HG02588 (cell line): ENCODE measurements around the gene ST6GALNAC3.
"Not testable (repeated sequence)": the region's sequence is repeated elsewhere in the genome, so short reads cannot be mapped to it uniquely, and the experiment has no call there.

Experiments
- ATAC-seq: cut with Tn5 transposase; IDR thresholded peaks from one replicate; pipeline ENCODE4 v1.9.1; 2021; ENCODE audit warnings: mild to moderate bottlenecking, moderate library complexity; ENCODE audit not compliant: unreplicated experiment

ST6GALNAC3 gene

GRCh38 chr1:76105372-76105771 is 30.8 kb downstream of the ST6GALNAC3 start:
- no peak for ATAC-seq

GRCh38 chr1:76106251-76106650 is 31.7 kb downstream of the ST6GALNAC3 start:
- ATAC-seq = no peak

- ATAC-seq = no peak
Observed at GRCh38 chr1:76106719-76107235, 32.2 kb downstream of the ST6GALNAC3 start.

DNA sequence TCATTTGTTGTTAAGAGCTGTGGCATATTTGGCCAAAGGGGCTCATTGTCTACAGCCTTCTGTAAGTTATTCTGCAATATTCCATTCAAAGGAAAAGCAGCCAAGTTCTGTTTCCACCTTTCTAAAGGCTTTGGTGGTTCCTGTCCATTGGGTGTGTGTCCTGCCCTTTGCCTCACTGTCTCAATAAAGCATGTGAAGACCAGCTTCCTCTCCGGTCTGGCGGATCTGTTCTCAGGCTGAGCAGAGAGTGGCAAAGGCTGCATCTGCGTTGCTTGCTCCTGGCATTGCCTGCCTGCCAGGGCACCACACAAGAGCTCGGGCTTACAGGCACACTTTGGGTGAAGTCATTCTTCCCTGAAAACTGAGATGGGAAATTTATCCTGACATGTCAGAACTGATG is 34.9 kb downstream of the ST6GALNAC3 start:
- no peak for ATAC-seq

DNA sequence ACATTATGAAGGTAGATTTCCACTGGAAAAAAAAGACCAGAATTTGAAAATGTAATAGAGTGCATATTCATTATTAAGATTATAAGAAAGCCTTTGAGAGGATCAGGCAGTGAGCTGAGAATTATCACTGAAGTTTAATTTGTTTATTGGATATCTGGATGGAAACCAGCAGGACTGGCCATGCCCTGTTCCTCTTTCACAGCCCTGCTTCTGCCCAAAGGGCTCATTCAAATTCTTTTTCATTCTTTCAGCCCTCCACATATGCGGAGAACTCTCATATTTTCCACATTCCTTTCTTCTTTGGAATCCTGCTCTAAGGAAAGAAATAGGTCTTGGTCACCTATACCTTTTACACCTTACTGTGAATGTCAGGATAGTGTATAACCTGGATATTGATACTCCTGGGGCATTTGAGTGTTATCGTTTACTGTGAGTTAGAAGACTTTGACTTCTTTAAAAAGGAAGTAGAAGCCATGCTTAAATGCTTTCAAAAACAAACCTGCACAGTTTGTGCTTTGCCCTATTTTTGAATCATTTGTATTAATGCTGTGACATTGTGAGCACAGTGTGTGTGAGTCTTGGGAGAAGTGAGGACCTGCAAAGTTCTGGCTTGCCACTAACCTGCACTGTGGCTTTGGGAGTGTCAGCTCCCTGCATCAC is 35.5 kb downstream of the ST6GALNAC3 start:
- ATAC-seq = no peak

DNA sequence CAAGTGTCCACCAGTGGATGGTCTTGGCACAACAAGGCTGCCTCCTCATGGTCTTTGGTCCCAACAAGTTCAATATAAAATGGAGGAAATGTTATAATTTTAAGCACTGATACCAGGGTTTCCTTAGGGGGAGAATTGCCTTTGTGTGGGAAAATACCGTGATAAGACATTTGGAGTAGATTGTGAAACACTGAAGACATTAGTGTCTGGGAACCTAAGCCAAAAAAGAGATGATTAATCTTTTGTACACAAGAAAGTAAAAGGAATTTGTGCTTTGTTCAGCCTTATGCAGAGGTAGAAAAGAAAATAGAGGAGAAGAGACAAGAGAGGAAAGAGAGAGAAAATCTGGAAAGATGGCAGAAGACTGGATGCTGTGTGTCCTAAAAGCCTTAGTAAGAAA is 36.1 kb downstream of the ST6GALNAC3 start:
- no peak for ATAC-seq

DNA sequence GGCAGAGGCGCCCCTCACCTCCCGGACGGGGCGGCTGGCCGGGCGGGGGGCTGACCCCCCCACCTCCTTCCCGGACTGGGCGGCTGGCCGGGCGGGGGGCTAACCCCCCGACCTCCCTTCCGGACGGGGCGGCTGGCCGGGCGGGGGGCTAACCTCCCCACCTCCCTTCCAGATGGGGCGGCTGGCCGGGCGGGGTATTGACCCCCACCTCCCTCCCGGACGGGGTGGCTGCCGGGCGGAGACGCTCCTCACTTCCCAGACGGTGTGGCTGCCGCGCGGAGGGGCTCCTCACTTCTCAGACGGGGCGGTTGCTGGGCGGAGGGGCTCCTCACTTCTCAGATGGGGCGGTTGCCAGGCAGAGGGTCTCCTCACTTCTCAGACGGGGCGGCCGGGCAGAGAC is 37.8 kb downstream of the ST6GALNAC3 start:
- not testable (repeated sequence) for ATAC-seq

GRCh38 chr1:76113446-76113845 is 38.9 kb downstream of the ST6GALNAC3 start:
- ATAC-seq = no peak

- no peak for ATAC-seq
Observed at GRCh38 chr1:76115171-76115570, 40.6 kb downstream of the ST6GALNAC3 start.

DNA sequence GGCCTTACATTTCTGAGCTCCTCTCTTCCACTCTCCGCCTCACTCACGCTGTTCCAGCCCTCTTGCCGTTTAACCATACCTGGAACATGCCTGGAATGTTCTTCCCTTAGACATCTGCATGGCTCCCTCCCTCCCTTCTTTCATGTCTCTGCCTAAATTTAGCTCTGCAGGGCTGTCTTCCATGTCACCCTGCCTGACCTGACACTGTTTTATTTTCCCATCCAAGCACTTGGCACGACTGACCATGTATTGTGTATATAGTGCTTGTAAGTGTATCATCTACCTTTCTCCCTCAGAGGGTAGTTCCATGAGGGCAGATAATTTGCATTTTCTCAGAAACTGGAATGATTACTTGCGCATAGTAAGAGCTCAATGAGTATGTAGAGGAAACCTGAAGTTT is 47.3 kb downstream of the ST6GALNAC3 start:
- ATAC-seq = no peak

DNA sequence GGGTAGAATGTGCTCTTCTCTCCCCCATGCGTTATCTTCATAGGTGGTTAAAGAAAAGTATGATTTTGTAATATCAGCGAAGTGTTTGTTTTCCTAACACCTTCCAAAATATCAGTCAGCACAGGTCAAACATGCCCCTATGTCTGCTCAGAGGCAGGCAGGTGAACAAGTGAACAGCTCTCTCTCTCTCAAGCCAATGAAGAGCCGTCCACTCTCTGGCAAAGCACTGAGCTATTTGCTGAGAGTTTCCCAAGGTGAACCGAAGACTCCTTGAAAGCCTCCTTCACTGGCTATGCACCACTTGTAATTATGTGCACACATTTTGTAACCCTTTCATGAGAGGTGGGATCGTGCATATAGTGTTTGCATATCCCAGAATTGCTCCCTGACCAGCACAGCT is 47.7 kb downstream of the ST6GALNAC3 start:
- ATAC-seq = no peak

DNA sequence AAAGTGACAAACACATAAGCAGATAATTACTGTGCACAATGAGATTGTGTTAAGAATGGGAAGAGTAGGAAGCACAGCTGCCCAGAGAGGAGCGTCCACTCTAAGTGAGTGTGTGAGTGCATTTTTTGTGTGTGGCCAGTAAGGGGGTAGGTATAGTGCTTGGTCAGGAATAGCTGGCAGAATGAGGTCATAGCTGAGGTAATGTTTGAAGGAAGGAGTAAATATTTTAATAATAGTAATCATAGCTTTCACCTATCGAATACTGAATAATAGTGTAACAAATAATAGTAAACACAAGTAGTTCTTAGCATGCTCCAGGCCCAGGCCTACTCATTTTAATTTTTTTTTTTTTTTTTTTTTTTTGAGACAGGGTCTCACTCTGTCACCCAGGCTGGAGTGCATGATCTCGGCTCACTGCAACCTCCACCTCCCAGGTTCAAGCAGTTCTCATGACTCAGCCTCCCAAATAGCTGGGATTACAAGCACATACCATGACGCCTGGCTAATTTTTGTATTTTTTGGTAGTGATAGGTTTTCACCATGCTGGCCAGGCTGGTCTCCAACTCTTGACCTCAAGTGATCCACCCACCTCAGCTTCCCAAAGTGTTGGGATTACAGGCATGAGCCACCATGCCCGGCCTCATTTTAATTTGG is 49.0 kb downstream of the ST6GALNAC3 start:
- not testable (repeated sequence) for ATAC-seq

DNA sequence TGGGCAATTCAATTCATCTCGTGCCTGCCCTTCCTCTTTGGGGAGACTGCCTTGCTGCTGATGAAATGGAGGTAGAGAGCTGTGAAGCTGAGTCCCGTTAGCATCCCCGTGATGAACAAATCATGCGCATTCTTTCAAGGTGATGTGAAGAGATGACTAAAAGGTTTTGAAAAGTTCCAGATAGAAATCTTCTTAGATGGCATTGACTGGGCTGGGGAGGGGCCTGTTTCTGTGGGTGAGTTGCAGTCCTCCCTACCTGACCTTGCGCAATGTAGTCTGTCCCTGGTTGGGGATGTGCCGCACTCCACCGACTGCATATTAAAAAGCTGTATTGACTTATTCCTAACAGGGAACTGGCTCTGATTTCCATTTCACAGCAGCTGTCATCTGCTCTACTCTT is 49.6 kb downstream of the ST6GALNAC3 start:
- no peak for ATAC-seq

DNA sequence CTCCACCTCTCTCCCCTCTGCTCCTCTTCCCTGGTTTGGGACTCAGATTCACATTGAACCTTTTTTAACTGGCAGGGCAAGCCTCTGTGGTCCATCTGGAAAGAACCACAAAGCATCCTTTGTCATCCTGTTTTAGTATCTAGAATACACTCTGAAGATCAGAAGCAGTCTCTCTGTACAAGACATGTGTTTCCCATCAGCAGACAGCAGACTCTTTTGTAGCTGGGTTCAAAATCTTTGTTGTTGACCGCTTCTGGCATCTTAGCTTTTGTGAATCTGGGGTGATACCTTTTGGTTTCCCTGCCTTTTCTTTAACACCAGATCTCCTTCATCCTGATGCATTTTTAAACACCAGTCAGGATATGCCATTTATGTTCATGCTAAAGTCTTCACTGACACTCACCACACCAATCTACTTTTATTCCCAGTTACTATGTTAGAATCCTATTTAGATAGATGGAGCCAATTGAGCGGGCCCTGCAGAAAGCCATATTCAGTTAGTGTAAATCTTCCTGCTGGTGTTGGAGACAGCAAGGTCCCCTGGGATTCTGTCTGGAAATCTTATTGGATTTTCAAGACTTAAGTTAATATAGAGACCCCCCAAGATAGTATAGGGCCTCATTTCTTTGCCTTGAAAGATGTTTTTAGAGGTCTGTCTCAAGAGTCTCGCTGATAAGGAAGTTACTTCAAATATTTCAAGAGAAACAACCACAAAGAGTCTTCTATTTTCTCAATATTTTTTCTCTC is 51.1 kb downstream of the ST6GALNAC3 start:
- no peak for ATAC-seq

DNA sequence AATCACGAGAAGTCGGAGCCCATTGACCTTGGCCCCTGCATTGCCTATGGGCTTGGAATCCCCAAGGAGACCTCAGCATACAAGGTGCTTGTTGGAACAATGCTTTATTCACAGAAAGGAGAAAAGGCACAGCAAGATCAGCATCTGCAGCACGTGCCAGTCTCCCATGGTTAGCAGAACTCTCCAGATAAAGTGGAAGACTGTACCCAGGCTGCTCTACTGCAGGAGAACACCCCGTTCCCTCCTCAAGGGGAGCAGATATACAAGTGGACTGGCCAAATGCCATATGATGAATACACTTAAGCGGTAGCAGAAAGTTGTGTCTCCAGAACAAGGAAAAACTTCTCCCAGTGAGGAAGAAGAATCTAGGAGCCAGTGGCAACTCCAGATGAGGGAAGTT is 53.5 kb downstream of the ST6GALNAC3 start:
- no peak for ATAC-seq

GRCh38 chr1:76129731-76130130 is 55.2 kb downstream of the ST6GALNAC3 start:
- no peak for ATAC-seq

- no peak for ATAC-seq
Observed at GRCh38 chr1:76130992-76131391, 56.4 kb downstream of the ST6GALNAC3 start.

DNA sequence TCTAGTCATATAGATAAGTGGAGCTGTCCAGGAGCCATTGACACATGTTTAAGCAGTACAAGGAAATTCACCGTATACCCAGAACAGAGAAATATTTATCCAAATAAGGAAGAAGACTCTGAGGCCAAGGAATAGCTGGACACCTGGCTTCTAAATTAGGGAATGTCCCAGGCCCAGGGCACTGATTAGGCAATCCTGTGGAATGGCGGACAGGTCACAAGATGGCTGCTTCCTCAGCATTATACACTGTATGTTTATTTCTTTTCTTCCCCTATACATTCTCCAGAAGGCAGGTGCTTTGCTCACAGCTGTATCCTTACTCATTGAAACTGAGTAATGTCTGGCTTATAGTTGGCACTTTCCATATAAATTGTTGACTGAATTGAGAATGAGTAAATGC is 59.4 kb downstream of the ST6GALNAC3 start:
- ATAC-seq = no peak

GRCh38 chr1:76135835-76136234 is 61.3 kb downstream of the ST6GALNAC3 start:
- no peak for ATAC-seq

DNA sequence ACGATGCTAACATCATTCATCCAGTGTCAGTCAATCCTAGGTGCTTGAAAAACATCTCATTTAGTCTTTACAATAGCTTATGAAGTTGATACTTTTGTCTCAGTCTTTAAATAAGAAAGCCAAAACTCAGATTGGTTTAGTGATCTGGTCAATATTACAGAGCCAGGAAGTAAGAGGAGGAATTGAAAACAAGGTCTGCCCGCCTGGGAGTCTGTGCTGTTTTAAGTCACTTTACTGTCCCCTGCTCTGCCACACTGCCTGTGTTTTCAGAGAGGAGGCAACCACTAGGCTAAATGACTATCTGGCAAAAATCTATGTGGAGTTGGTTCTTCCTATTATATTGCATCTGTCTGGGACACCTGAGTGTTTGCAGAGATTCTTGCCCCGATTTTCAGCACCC is 62.3 kb downstream of the ST6GALNAC3 start:
- ATAC-seq = no peak

- no peak for ATAC-seq
Observed at GRCh38 chr1:76137746-76138145, 63.2 kb downstream of the ST6GALNAC3 start.

- no peak for ATAC-seq
Observed at GRCh38 chr1:76138217-76138616, 63.7 kb downstream of the ST6GALNAC3 start.
